GM19351 (cell line): Measurements from ENCODE around the gene RASGEF1B.
"Not testable (repeated sequence)": the region's sequence is repeated elsewhere in the genome, so short reads cannot be mapped to it uniquely, and the experiment has no call there.

Source experiments
- ATAC-seq: cut with Tn5 transposase; IDR thresholded peaks from one replicate; pipeline ENCODE4 v1.9.1; 2021; ENCODE audit warnings: mild to moderate bottlenecking, moderate library complexity; ENCODE audit not compliant: unreplicated experiment

Gene RASGEF1B

DNA sequence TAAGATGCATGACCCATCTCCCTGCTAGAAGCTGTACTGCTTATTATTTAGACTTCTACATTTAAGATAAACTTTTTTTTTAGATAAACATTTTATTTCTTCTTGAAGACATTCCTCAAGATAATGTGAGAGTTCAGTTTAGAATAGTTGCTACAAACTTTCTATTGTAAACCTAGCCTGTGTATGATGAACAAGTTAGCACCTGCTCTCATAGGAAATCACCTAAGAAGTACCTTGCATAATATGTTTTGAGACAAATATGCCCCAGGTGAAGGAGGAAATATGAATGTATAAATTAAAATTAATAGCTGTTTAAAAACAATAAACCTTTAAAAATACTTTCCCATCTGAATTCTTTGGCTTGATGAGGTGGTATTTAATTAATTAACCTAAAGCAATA lies 35.6 kb downstream of the RASGEF1B start:
- ATAC-seq = no peak

- no peak for ATAC-seq
Measured at GRCh38 chr4:81432825-81433224, 38.9 kb downstream of the RASGEF1B start.

DNA sequence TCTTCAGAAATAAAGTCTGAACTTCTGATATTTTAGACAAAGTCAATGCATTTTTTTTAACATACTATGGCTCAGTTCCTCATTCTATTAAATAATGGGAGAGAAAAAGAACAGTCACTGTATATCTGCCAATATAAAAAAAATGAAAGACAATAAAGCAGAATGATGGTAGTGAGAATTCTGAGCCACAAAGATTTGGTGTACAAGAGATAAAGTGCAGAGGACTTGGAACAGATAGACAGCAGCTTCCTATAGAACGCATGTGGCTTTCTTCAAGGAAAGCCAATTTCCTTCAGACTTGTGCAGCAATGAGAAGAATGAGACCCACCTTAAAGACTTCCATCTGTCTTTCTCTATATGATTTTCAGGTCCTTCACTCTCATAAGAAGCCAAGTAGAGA lies 39.7 kb downstream of the RASGEF1B start:
- ATAC-seq = no peak

GRCh38 chr4:81429607-81430006 lies 42.1 kb downstream of the RASGEF1B start:
- no peak for ATAC-seq

GRCh38 chr4:81429031-81429430 lies 42.7 kb downstream of the RASGEF1B start:
- ATAC-seq = no peak

- ATAC-seq = no peak
Measured at GRCh38 chr4:81428002-81428401, 43.7 kb downstream of the RASGEF1B start.

DNA sequence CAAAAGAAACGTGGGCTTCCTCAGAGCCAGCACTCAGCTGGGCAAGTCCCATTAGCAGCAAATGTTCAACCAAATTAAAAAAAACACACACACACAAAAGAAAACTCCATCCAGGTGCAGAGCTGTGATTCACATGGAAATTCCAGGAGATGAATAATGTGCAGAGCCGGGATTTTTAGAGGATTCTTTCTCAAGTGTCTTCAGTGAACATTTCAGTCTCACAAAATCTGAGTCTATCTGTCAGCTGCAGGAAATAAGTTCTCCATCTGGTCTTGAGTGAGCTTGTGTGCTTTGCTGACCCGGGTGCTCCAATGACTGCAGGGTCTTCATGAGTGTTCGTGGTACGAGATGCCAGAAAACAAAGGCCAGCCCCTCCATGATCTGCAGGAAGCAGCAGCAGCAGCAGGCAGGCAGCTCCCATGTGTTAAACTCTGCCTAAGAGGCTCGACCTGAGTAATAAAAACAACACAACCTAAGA lies 44.3 kb downstream of the RASGEF1B start:
- ATAC-seq = no peak

DNA sequence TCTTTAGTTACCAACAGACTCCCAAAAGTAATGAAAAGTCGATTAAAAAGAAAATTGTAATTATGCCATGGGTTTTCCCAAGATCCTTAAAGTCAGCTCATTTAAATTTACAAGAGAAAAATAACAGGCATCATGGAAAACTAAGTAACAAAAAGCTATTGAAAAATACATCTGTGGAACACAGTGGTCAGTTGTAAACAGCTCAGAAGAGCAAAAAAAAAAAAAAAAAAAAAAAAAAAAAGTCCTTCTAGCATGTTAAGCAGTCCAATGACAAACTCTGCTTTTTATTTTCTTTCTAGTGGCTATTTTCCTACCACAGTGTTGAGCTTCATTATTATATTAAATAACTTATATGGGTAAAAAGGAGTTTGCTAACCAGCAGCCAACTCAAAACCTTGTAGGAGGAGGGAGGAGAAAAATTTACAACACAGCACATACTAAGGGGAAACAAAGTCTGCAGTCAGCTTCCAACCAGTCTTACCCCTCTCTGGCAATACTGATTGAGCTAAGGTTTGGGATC lies 44.9 kb downstream of the RASGEF1B start:
- no peak for ATAC-seq

DNA sequence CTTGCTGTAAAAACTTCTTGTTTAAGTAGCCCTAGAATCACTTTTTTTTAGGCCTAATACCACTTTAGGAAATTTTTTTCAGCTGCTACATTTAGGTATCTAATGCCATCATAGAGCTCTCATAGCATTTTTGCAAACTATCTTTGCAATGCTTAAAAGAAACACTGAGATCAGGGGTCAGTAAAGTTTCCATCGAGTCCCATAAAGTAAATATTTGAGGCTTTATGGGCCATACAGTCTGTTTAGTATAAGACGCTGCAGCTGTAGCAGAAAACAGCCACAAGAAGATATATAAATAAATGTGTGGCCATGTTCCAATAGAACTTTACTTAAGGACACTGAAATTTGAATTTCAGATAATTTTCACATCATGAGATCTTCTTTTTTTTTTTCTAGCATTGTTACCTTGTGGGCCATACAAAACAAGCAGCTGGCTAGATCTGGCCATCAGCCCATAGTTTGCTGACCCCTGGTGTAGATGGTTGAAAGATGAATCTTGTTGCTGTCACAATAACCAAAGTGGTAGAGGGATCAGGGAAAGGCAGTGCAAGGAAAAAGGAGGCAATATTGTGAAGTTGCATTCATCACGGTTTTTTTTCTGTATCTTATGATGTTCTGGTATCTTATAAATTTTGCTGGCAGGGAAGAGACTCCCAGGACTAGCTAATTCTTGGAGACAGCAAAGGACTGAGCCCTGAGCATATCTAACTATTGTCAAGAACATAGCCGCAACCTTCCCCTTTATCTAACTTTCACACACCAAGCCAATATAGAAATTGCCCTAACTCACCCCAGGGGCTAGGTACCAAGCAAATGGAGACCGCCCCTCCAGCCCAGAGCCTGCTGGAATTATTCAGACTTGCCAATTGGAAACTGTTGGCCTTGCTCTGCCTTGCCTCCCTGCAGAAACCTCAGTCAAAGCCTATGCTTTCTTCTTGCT lies 46.6 kb downstream of the RASGEF1B start:
- no peak for ATAC-seq

GRCh38 chr4:81424336-81424735 lies 47.4 kb downstream of the RASGEF1B start:
- ATAC-seq = no peak

- ATAC-seq = no peak
Measured at GRCh38 chr4:81422595-81422994, 49.1 kb downstream of the RASGEF1B start.

GRCh38 chr4:81421346-81422218 lies 50.1 kb downstream of the RASGEF1B start:
- peak; percentile 100 for ATAC-seq

DNA sequence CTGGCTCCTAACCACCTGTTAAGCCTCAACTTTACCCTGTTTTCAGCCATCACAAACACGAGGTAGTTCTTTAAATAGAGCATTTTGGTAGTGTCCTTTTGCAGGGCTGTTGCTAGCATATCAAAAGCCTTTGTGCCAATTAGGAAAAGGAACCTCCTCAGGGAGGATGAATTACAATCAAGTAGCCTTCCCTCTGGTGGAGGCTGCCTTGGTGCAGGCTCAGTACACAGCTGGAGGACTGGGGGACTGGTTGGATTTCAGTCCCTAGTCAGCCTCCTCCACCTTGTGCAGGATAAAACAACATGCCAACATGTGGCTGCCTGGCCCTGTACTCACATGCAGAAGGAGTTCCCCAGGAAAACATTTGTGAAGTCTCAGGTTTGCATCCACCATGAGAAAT lies 53.1 kb downstream of the RASGEF1B start:
- no peak for ATAC-seq

DNA sequence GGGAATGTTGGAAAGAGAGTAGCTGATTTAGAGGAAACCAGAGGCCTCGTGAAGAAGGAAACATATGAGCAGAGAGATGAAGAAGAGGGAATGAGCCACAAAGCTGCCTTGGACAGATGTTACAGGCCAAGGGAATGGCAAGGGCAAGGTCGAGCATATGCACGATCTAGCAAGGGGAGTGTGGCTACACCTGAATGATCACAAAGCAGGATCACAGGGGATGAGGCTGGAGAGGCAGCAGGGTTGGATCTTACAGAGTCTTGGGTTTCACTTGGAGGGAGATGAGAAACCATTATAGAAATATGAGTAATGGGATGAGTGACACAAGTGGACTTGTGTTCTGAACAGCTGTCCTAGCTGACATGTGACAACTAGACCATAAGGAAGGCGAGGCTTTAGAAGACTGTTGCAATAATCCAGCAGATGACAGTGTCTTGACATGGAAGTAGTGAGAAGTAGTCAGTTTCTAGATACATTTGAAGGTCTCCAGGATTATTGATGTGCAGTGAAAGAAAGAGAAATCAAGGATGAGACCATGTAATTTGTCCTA lies 58.7 kb downstream of the RASGEF1B start:
- ATAC-seq = no peak

DNA sequence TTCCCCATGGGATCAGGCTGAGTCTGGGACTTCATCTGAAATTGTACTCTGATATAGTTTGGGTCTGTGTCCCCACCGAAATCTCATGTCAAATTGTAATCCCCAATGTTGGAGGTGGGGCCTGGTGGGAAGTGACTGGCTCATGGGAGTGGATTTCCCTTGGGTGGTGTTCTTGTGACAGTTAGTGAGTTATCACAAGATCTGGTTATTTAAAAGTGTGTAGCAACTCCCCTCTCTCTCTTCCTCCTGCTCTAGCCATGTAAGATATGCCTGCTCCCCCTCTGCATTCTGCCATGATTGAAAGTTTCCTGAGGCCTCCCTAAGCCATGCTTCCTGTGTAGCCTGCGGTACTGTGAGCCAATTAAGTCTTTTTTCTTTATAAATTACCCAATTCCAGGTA lies 61.0 kb downstream of the RASGEF1B start:
- no peak for ATAC-seq

- no peak for ATAC-seq
Measured at GRCh38 chr4:81409836-81410235, 61.9 kb downstream of the RASGEF1B start.

- no peak for ATAC-seq
Measured at GRCh38 chr4:81408341-81408740, 63.4 kb downstream of the RASGEF1B start.

DNA sequence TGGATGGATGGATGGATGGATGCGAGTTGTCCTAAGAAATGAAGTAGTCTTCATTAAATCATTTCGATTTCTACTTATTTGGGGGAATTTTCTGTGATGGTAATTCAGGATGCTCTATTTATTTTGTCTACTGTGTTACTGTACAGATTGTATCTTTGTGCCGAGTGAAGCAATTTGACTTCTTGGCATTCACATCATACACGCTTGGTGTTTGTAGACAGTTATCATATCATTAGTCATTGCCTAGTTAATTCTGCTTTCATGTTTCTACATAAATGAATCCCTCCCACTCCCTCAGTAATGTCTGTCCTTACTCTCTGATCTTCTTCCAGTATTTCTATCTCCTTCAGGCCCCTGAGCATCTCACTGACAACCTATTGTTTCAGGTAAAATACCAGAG lies 64.0 kb downstream of the RASGEF1B start:
- ATAC-seq = no peak

GRCh38 chr4:81406481-81406880 lies 65.2 kb downstream of the RASGEF1B start:
- not testable (repeated sequence) for ATAC-seq

DNA sequence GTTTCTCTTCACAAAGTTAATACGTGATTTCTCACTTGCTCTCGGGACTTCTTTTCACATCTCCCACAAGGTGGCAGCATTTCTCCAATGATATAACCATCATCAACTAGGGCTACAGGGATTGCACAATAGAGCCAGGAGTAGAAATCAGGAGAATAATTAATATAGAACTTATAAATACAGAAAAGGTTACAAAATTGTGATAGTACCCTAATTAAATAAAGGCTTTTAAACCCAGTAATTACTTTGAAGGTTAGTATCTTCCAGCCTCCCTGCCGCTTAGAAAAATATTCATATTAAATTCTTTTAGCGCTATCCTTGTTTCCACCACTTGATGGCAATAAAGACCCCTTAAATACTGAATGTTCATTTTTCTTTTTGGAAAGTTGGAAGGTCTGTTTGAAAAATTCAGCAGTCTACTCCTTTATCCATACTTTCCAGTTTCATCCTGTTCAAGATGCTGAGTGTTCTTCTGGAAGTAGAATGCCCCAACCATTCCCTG lies 65.8 kb downstream of the RASGEF1B start:
- ATAC-seq = peak; percentile 88

GRCh38 chr4:81404741-81405140 lies 67.0 kb downstream of the RASGEF1B start:
- ATAC-seq = no peak
